ENCODE measurements around the gene MAP4K5. TPM values are rescaled to one million over a fixed set of nuclear protein-coding genes. Genes with fewer than 3 reads are reported as not detected.
A peak's percentile ranks its signal among the peaks of the same experiment; 100 is the strongest.

The MAP4K5 gene
- total and polyA plus RNA-seq, 2 of the 13 experiments (the other 11 are each of a cell fraction or from before 2014, with no cell fraction given), result 12.7 to 23.9 TPM

DNA sequence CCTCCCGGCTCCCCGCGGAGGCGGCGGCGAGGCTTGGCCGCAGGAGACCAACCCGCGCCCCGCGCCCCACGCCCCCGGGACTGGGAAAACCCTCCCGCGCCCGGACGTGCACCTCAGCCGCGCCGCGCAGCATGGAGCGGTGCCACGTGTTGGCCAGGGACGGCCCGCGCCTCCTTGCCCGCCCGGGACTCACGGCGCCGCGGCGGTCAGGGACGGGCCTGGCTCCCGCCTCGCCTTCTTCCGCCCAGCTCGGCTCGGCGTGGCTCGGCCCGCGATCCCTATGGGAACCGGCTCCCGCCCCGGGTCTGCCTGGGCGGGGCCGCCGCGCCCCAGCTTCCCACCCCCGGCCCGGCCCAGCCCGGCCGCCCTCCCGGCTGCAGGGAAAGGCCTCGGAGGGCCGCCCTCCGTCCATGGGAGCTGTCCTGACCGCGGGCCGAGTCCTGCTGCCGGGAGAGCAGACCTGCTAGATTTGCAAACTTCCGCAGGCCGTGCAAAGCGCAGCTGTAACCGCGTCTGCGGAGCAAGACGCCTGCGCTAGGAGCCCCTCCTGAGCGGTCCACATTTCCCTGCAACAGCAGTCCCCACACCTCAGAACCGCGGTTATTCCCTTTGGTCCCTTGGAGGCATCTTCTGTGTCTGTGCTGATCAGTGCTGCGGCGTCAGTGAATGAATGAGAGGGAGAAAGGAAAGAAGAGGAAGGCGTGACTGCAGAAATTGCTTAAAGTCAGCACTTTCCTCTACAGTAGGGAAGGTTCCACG is 135.6 kb downstream of the MAP4K5 start, which contains the start of gene CDKL1 (continued):
- TF ChIP-seq, protein P1, sequence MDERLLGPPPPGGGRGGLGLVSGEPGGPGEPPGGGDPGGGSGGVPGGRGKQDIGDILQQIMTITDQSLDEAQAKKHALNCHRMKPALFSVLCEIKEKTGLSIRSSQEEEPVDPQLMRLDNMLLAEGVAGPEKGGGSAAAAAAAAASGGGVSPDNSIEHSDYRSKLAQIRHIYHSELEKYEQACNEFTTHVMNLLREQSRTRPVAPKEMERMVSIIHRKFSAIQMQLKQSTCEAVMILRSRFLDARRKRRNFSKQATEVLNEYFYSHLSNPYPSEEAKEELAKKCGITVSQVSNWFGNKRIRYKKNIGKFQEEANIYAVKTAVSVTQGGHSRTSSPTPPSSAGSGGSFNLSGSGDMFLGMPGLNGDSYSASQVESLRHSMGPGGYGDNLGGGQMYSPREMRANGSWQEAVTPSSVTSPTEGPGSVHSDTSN (CRISPR knock-in tag; IDR thresholded peaks at IDR 0.05), result no peak

DNA sequence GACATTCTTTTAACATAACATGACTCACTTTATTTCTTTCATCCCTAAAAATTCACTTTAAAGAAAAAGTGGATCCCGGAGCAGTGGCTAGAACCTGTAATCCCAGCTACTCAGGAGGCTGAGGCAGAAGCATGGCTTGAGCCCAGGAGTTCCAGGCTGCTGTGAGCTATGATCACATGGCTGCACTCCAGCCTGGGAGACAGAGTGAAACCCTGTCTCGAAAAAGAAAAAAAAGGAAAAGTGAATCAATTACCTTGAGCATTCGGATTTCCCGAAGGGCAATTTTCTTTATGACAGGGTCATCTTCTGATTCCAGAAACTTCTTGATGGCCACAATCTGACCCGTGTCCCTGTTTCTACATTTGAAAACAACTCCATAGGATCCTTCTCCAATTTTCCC is 136.9 kb downstream of the MAP4K5 start:
- no peak overlapping the region for H3K4me2 ChIP-seq (ENCODE audit: low read depth, low read length)
- ATAC-seq (no peak), FAIRE-seq (no peak), DNase-seq (ENCODE audit: low spot score) (no peak)
- no peaks in the 10 kb centered on the region for H3K9me3 ChIP-seq (ENCODE audit: low read length)
- H3K4me1 ChIP-seq (ENCODE audit: insufficient read depth, low read length), result peaks cover 58% of the 10 kb centered on the region
- 98% methylated on average over 5 of the region's 5 CpGs for WGBS (ENCODE audit: low lambda C conversion rate)
- intact Hi-C loops (cut with micrococcal nuclease; ENCODE audit: unreplicated experiment), result loop anchor here (5.0 kb wide), 2 partner anchors 47 to 73 kb away; no protein-coding TSS in a partner anchor
- no peak overlapping the region for H2AFZ ChIP-seq (ENCODE audit: low read length)
- in situ Hi-C loops (cut with HindIII; ENCODE audit: extremely low pct_ligation_motif_present, low pct_unique_long_range_greater_than_20kb), result no loop called here
- no peaks in the 10 kb centered on the region for H3K27me3 ChIP-seq (ENCODE audit: control insufficient read depth in 1 of 2, insufficient read depth in 2 of 2, low read length in 2 of 2)
- no peaks in the 10 kb centered on the region for H3K79me2 ChIP-seq (ENCODE audit: insufficient read depth, low read length)
- no peaks in the 10 kb centered on the region for H4K20me1 ChIP-seq (ENCODE audit: insufficient read depth, low read length)
- H3K27ac ChIP-seq (ENCODE audit: extremely low read length, insufficient read depth, low read length), result no peak overlapping the region
- H3K4me3 ChIP-seq (replicated peaks in 1 of 3; ENCODE audit: insufficient read depth in 1 of 3, low read depth in 2 of 3, low read length in 3 of 3), result no peak overlapping the region
- H3K9ac ChIP-seq (ENCODE audit: insufficient read depth, low read depth, low read length), result no peak overlapping the region
- TSS peak; percentile 43 for BruUV-seq (replicated peaks)
- CTCF ChIA-PET (ENCODE audit: low intra/inter-chr PET ratio, low total read pairs), result no interaction called here
- POLR2A ChIA-PET, result no interaction called here
- H3K36me3 ChIP-seq (replicated peaks in 1 of 2; ENCODE audit: control insufficient read depth in 1 of 2, insufficient read depth in 2 of 2, low read length in 2 of 2), result no peaks in the 10 kb centered on the region
- TF ChIP-seq, protein P2, sequence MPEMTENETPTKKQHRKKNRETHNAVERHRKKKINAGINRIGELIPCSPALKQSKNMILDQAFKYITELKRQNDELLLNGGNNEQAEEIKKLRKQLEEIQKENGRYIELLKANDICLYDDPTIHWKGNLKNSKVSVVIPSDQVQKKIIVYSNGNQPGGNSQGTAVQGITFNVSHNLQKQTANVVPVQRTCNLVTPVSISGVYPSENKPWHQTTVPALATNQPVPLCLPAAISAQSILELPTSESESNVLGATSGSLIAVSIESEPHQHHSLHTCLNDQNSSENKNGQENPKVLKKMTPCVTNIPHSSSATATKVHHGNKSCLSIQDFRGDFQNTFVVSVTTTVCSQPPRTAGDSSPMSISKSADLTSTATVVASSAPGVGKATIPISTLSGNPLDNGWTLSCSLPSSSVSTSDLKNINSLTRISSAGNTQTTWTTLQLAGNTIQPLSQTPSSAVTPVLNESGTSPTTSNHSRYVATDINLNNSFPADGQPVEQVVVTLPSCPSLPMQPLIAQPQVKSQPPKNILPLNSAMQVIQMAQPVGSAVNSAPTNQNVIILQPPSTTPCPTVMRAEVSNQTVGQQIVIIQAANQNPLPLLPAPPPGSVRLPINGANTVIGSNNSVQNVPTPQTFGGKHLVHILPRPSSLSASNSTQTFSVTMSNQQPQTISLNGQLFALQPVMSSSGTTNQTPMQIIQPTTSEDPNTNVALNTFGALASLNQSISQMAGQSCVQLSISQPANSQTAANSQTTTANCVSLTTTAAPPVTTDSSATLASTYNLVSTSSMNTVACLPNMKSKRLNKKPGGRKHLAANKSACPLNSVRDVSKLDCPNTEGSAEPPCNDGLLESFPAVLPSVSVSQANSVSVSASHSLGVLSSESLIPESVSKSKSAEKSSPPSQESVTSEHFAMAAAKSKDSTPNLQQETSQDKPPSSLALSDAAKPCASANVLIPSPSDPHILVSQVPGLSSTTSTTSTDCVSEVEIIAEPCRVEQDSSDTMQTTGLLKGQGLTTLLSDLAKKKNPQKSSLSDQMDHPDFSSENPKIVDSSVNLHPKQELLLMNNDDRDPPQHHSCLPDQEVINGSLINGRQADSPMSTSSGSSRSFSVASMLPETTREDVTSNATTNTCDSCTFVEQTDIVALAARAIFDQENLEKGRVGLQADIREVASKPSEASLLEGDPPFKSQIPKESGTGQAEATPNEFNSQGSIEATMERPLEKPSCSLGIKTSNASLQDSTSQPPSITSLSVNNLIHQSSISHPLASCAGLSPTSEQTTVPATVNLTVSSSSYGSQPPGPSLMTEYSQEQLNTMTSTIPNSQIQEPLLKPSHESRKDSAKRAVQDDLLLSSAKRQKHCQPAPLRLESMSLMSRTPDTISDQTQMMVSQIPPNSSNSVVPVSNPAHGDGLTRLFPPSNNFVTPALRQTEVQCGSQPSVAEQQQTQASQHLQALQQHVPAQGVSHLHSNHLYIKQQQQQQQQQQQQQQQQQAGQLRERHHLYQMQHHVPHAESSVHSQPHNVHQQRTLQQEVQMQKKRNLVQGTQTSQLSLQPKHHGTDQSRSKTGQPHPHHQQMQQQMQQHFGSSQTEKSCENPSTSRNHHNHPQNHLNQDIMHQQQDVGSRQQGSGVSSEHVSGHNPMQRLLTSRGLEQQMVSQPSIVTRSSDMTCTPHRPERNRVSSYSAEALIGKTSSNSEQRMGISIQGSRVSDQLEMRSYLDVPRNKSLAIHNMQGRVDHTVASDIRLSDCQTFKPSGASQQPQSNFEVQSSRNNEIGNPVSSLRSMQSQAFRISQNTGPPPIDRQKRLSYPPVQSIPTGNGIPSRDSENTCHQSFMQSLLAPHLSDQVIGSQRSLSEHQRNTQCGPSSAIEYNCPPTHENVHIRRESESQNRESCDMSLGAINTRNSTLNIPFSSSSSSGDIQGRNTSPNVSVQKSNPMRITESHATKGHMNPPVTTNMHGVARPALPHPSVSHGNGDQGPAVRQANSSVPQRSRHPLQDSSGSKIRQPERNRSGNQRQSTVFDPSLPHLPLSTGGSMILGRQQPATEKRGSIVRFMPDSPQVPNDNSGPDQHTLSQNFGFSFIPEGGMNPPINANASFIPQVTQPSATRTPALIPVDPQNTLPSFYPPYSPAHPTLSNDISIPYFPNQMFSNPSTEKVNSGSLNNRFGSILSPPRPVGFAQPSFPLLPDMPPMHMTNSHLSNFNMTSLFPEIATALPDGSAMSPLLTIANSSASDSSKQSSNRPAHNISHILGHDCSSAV (CRISPR knock-in tag; IDR thresholded peaks at IDR 0.05; ENCODE audit: borderline replicate concordance), result no peak
- TF ChIP-seq, protein P3, sequence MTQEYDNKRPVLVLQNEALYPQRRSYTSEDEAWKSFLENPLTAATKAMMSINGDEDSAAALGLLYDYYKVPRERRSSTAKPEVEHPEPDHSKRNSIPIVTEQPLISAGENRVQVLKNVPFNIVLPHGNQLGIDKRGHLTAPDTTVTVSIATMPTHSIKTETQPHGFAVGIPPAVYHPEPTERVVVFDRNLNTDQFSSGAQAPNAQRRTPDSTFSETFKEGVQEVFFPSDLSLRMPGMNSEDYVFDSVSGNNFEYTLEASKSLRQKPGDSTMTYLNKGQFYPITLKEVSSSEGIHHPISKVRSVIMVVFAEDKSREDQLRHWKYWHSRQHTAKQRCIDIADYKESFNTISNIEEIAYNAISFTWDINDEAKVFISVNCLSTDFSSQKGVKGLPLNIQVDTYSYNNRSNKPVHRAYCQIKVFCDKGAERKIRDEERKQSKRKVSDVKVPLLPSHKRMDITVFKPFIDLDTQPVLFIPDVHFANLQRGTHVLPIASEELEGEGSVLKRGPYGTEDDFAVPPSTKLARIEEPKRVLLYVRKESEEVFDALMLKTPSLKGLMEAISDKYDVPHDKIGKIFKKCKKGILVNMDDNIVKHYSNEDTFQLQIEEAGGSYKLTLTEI (CRISPR knock-in tag; conservative IDR thresholded peaks at IDR 0.05), result no peak
- TF ChIP-seq ZBTB8A (CRISPR knock-in tag; IDR thresholded peaks at IDR 0.05; ENCODE audit: borderline replicate concordance, low read depth), result no peak
- TF ChIP-seq ZNF737 (CRISPR knock-in tag; IDR thresholded peaks at IDR 0.05; ENCODE audit: borderline replicate concordance), result no peak
- no peak for TF ChIP-seq BCL6 (CRISPR knock-in tag; IDR thresholded peaks at IDR 0.05)
- no peak for TF ChIP-seq PHF5A (CRISPR knock-in tag; IDR thresholded peaks at IDR 0.05; ENCODE audit: low read depth, unreplicated experiment)
- no peak for TF ChIP-seq FOXO1 (CRISPR knock-in tag; IDR thresholded peaks at IDR 0.05)
- no peak for TF ChIP-seq KAT7 (CRISPR knock-in tag; IDR thresholded peaks at IDR 0.05; ENCODE audit: borderline replicate concordance)
- TF ChIP-seq HMG20A (CRISPR knock-in tag; IDR thresholded peaks at IDR 0.05; ENCODE audit: borderline replicate concordance), result no peak
- TF ChIP-seq SALL1 (CRISPR knock-in tag; IDR thresholded peaks at IDR 0.05), result no peak
- no peak for TF ChIP-seq ZNF552 (CRISPR knock-in tag; IDR thresholded peaks at IDR 0.05; ENCODE audit: borderline replicate concordance)
